HCT116 (cell line): ENCODE data around the gene ASB8. TPM values are rescaled to one million over a fixed set of nuclear protein-coding genes. Genes with fewer than 3 reads are reported as not detected.

ENCODE experiments used
- ATAC-seq: fragments of 200-7000 bp; cut with Tn5 transposase; 2 replicates; pipeline ENCODE4 v1.9.1; 2020; ENCODE audit warnings: mild to moderate bottlenecking, moderate library complexity
- BruUV-seq: library from RNA; stranded (reverse); fragments of 400-500 nt; replicated peaks from 2 replicates; lab custom pipeline; 2021; lab: Mats Ljungman, UMichigan
- CTCF ChIA-PET: fragments of 300-600 bp; sonication (Branson Sonifier 250); formaldehyde crosslinking; loops from one replicate; lab custom pipeline; 2021; ENCODE audit warnings: antibody characterized with exemption; lab: Charles Lee
- POLR2A ChIA-PET: fragments of 300-600, 350-600 bp; sonication (Branson Sonifier 250); formaldehyde crosslinking; loops from one replicate; lab custom pipeline; 2021; ENCODE audit warnings: antibody characterized with exemption; lab: Charles Lee
- RAD21 ChIA-PET, 2 experiments: fragments of 300-600 bp; sonication (Branson Sonifier 250); formaldehyde crosslinking; loops; one replicate each; lab custom pipeline; 2023; ENCODE audit warnings: low total read pairs in 2 of 2; ENCODE audit not compliant: uncharacterized antibody in 2 of 2, unreplicated experiment in 2 of 2, low non-redundant PET in 1 of 2; lab: Charles Lee
- DNase-seq: peaks from one replicate; pipeline ENCODE4 v3.0.0-alpha.2; 2010; ENCODE audit warnings: low read depth, low spot score
- H2AFZ ChIP-seq: fragments of 200-600 bp; shearing (Covaris generic), sonication (generic); 2 replicates; pipeline ENCODE4 v1.6.1; 2017; ENCODE audit warnings: low read depth, mixed run types, mixed read lengths, antibody characterized with exemption, low read length; ENCODE audit not compliant: poor library complexity, severe bottlenecking
- H3K27ac ChIP-seq: 2 replicates; pipeline ENCODE4 v1.5.1; 2012; ENCODE audit warnings: low read depth, low read length
- H3K27me3 ChIP-seq: fragments of 200-600 bp; sonication (generic); 2 replicates; pipeline ENCODE4 v1.6.1; 2016; ENCODE audit warnings: mixed run types, low read length, mixed read lengths; ENCODE audit not compliant: insufficient read depth
- H3K36me3 ChIP-seq, 2 experiments: fragments of 200-500 bp in 1 of 2; fragments of 200-600 bp in 1 of 2; sonication (Bioruptor generic) in 1 of 2; sonication (generic) in 1 of 2; 2 replicates each; pipeline versions ENCODE4 v1.5.1 to v1.6.1; 2014 to 2016; ENCODE audit warnings: low read length in 2 of 2, inconsistent platforms in 1 of 2, mixed read lengths in 1 of 2, mixed run types in 1 of 2; ENCODE audit not compliant: insufficient read depth in 2 of 2, control insufficient read depth in 1 of 2
- H3K4me1 ChIP-seq, 2 experiments: fragments of 200-600 bp in 1 of 2; sonication (generic) in 1 of 2; 2 replicates each; pipeline versions ENCODE4 v1.5.1 to v1.6.1; 2012 to 2017; ENCODE audit warnings: low read length in 2 of 2, inconsistent platforms in 1 of 2, mild to moderate bottlenecking in 1 of 2, mixed read lengths in 1 of 2, mixed run types in 1 of 2, moderate library complexity in 1 of 2; ENCODE audit not compliant: insufficient read depth in 2 of 2, control insufficient read depth in 1 of 2
- H3K4me2 ChIP-seq: fragments of 200-600 bp; sonication (generic); 2 replicates; pipeline ENCODE4 v1.6.1; 2017; ENCODE audit warnings: mixed run types, low read length, mixed read lengths
- H3K4me3 ChIP-seq, 2 experiments: fragments of 200-600 bp in 1 of 2; sonication (generic) in 1 of 2; replicated peaks in 1 of 2; 2 replicates each; pipeline ENCODE4 v1.5.1; 2011 to 2016; ENCODE audit warnings: low read length in 2 of 2, control low read depth in 1 of 2, low read depth in 1 of 2, mild to moderate bottlenecking in 1 of 2, mixed read lengths in 1 of 2, mixed run types in 1 of 2
- H3K79me2 ChIP-seq: fragments of 200-600 bp; sonication (generic); 2 replicates; pipeline ENCODE4 v1.6.1; 2017; ENCODE audit warnings: mild to moderate bottlenecking, mixed run types, low read length, moderate library complexity, mixed read lengths; ENCODE audit not compliant: insufficient read depth
- H3K9ac ChIP-seq: fragments of 200-600 bp; sonication (generic); 2 replicates; pipeline ENCODE4 v1.6.1; 2016; ENCODE audit warnings: low read length, mixed read lengths
- H3K9me2 ChIP-seq: fragments of 200-600 bp; sonication (generic), shearing (Covaris generic); 2 replicates; pipeline ENCODE4 v1.6.1; 2017; ENCODE audit warnings: mixed run types, mild to moderate bottlenecking, moderate library complexity; ENCODE audit not compliant: insufficient read depth
- H3K9me3 ChIP-seq, 2 experiments: fragments of 200-500 bp in 1 of 2; fragments of 200-600 bp in 1 of 2; sonication (Bioruptor generic) in 1 of 2; sonication (generic) in 1 of 2; 2 replicates each; pipeline ENCODE4 v1.6.1; 2014 to 2017; ENCODE audit warnings: low read length in 2 of 2, mixed read lengths in 2 of 2, inconsistent platforms in 1 of 2, low read depth in 1 of 2, mild to moderate bottlenecking in 1 of 2, mixed run types in 1 of 2, moderate library complexity in 1 of 2; ENCODE audit not compliant: control insufficient read depth in 1 of 2, insufficient read depth in 1 of 2
- H4K20me1 ChIP-seq: fragments of 200-600 bp; sonication (generic), shearing (Covaris generic); 2 replicates; pipeline ENCODE4 v1.6.1; 2017; ENCODE audit warnings: mixed run types, mild to moderate bottlenecking, moderate library complexity; ENCODE audit not compliant: insufficient read depth
- CEBPB ChIP-seq: IDR thresholded peaks from 2 replicates; pipeline ENCODE4 v1.6.1; 2012; ENCODE audit warnings: low read depth
- SRF ChIP-seq: IDR thresholded peaks from 2 replicates; pipeline ENCODE4 v1.6.1; 2012; ENCODE audit warnings: low read depth
- ZBTB33 ChIP-seq: IDR thresholded peaks from 2 replicates; pipeline ENCODE4 v1.6.1; 2011; ENCODE audit warnings: mild to moderate bottlenecking, low read length, moderate library complexity; ENCODE audit not compliant: insufficient replicate concordance; ENCODE audit errors: extremely low read depth
- intact Hi-C: fragments of 100-400 bp; cut with micrococcal nuclease; formaldehyde crosslinking; loops from 2 replicates; pipeline ENCODE4 v1.10.0; 2022
- total RNA-seq: library from RNA; stranded (reverse); gene quantifications from one replicate; pipeline ENCODE4 v1.2.1, GENCODE V29; 2021; ENCODE audit not compliant: unreplicated experiment
- TF ChIP-seq, protein P1 (sequence below), 3 experiments: fragments of 200-600 bp in 1 of 3; sonication (generic) in 1 of 3; IDR thresholded peaks in 2 of 3; conservative IDR thresholded peaks in 1 of 3; 2 replicates each; pipeline ENCODE4 v1.5.1; 2012 to 2017; ENCODE audit warnings: low read depth in 2 of 3, low read length in 2 of 3, antibody characterized with exemption in 1 of 3, borderline replicate concordance in 1 of 3, control low read depth in 1 of 3, mild to moderate bottlenecking in 1 of 3, mixed read lengths in 1 of 3, mixed run types in 1 of 3, moderate library complexity in 1 of 3; ENCODE audit not compliant: insufficient read depth in 1 of 3

Gene ASB8
- total RNA-seq, 1 experiment from 2014 or later = 14.0 TPM

GRCh38 chr12:48110691-48111311, 46.5 kb downstream of the ASB8 start:
- intact Hi-C loops = no loop called here
- peaks cover under 1% of the 10 kb centered on the region; the same call in 1 of the 2 replicates for H3K79me2 ChIP-seq
- H3K27me3 ChIP-seq = no peaks in the 10 kb centered on the region
- H3K9me3 ChIP-seq = no peaks in the 10 kb centered on the region
- BruUV-seq = no TSS peak
- ChIA-PET CTCF (no interaction called here), RAD21 (no interaction called here), POLR2A (interaction anchor here (0.7 kb wide), 1 partner anchor 8 kb away, joined by 3 read pairs; the partner anchor contains the start of gene PFKM)
- no peak overlapping the region for H3K9ac ChIP-seq
- H3K4me3 ChIP-seq = no peak overlapping the region
- TF ChIP-seq, protein P1, sequence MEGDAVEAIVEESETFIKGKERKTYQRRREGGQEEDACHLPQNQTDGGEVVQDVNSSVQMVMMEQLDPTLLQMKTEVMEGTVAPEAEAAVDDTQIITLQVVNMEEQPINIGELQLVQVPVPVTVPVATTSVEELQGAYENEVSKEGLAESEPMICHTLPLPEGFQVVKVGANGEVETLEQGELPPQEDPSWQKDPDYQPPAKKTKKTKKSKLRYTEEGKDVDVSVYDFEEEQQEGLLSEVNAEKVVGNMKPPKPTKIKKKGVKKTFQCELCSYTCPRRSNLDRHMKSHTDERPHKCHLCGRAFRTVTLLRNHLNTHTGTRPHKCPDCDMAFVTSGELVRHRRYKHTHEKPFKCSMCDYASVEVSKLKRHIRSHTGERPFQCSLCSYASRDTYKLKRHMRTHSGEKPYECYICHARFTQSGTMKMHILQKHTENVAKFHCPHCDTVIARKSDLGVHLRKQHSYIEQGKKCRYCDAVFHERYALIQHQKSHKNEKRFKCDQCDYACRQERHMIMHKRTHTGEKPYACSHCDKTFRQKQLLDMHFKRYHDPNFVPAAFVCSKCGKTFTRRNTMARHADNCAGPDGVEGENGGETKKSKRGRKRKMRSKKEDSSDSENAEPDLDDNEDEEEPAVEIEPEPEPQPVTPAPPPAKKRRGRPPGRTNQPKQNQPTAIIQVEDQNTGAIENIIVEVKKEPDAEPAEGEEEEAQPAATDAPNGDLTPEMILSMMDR (IDR thresholded peaks at IDR 0.05 in 2 of 3, conservative IDR thresholded peaks at IDR 0.05 in 1 of 3; ENCODE audit: borderline replicate concordance in 1 of 3, insufficient read depth in 1 of 3, low read depth in 2 of 3, low read length in 2 of 3) = no peak
- TF ChIP-seq SRF = no peak
- TF ChIP-seq ZBTB33 = no peak
- no peak for TF ChIP-seq CEBPB
- no peak overlapping the region for H2AFZ ChIP-seq
- DNase-seq (no peak), ATAC-seq (no peak)
- H3K36me3 ChIP-seq = no peaks in the 10 kb centered on the region
- 0 out of 2 replicates have a peak overlapping the region, but pooled peaks have one; percentile 5 for H3K4me2 ChIP-seq
- no peaks in the 10 kb centered on the region for H4K20me1 ChIP-seq
- H3K27ac ChIP-seq = no peak overlapping the region
- H3K4me1 ChIP-seq = peaks cover 9 to 16% of the 10 kb centered on the region in 2 experiments
- no peaks in the 10 kb centered on the region for H3K9me2 ChIP-seq
